ENCODE measurements around the gene DNAH2. TPM values are rescaled to one million over a fixed set of nuclear protein-coding genes. Genes with fewer than 3 reads are reported as not detected.

DNAH2 gene
- total RNA-seq, 1 donor from 2014 or later: 0.31 TPM

- DNase-seq: peak; percentile 31
Measured at GRCh38 chr17:7839876-7840261, 122.3 kb downstream of the DNAH2 start.

- no peak for DNase-seq
Measured at GRCh38 chr17:7840441-7840840, 122.9 kb downstream of the DNAH2 start.

GRCh38 chr17:7840875-7841274 lies 123.3 kb downstream of the DNAH2 start:
- DNase-seq: no peak

GRCh38 chr17:7841396-7841914 lies 123.9 kb downstream of the DNAH2 start:
- DNase-seq: peak; percentile 90

GRCh38 chr17:7841915-7842379 lies 124.4 kb downstream of the DNAH2 start:
- DNase-seq: peak; percentile 97

GRCh38 chr17:7842380-7843256 lies 125.1 kb downstream of the DNAH2 start:
- DNase-seq: peak; percentile 72

- no peak for DNase-seq
Measured at GRCh38 chr17:7843257-7843535, 125.7 kb downstream of the DNAH2 start.

- DNase-seq: peak; percentile 84
Measured at GRCh38 chr17:7843536-7844291, 126.2 kb downstream of the DNAH2 start.

GRCh38 chr17:7844292-7845154 lies 127.0 kb downstream of the DNAH2 start:
- peak; percentile 97 for DNase-seq

- DNase-seq: no peak
Measured at GRCh38 chr17:7845359-7846062, 128.0 kb downstream of the DNAH2 start.

- no peak for DNase-seq
Measured at GRCh38 chr17:7846063-7846735, 128.7 kb downstream of the DNAH2 start.

- no peak for DNase-seq
Measured at GRCh38 chr17:7846765-7847661, 129.5 kb downstream of the DNAH2 start.

- DNase-seq: no peak
Measured at GRCh38 chr17:7848131-7848579, 130.6 kb downstream of the DNAH2 start.

- DNase-seq: no peak
Measured at GRCh38 chr17:7848739-7849129, 131.2 kb downstream of the DNAH2 start.

- no peak for DNase-seq
Measured at GRCh38 chr17:7849130-7849750, 131.7 kb downstream of the DNAH2 start.

- no peak for DNase-seq
Measured at GRCh38 chr17:7849751-7850504, 132.4 kb downstream of the DNAH2 start.

GRCh38 chr17:7850701-7851437 lies 133.3 kb downstream of the DNAH2 start:
- DNase-seq: no peak
